ENCODE results near the gene CPLANE2.

CPLANE2 gene

DNA sequence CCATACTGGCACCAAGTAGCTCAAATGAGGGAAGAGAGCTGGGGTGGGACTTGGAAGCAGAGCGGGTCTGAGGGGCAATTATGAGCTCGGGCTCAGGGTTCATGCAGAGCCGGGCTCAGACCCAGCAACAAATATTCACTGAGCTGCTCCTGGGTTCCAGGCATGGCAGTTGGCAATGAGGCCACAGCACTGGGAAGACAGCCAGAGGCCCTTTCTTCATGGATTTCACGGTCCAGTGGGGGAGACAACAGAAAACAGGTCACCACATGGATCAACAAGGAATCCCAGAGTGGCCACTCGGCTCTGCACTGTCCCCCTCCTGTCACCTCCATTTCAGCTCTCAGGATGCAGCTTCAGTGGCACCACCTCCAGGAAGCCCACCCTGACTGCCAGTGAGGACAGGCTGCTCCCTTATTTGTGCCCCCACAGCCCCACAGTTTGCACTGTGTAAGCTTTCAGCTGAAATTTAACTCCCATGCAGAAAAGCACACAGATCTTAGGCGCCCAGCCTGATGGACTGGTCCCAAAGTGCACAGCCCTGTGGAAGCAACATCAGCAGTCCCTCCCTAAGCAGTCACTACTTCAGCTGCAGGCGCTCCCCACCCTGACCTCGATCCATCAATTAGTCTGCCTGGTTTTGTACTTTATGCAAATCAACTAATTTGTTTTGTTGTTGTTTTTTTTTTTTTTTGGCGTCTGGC, 46.9 kb downstream of the CPLANE2 start:
- Histone ChIP-seq H3K27me3 (replicated peaks; ENCODE audit: control insufficient read depth, insufficient read depth, low read length) (no peaks in the 10 kb centered on the region), H3K4me3 (replicated peaks; ENCODE audit: low read depth, low read length) (no peak overlapping the region), H3K36me3 (ENCODE audit: control insufficient read depth, insufficient read depth, low read length) (no peaks in the 10 kb centered on the region)
- no peak for DNase-seq (ENCODE audit: extremely low read depth, insufficient read length)
- TF ChIP-seq, protein P1, sequence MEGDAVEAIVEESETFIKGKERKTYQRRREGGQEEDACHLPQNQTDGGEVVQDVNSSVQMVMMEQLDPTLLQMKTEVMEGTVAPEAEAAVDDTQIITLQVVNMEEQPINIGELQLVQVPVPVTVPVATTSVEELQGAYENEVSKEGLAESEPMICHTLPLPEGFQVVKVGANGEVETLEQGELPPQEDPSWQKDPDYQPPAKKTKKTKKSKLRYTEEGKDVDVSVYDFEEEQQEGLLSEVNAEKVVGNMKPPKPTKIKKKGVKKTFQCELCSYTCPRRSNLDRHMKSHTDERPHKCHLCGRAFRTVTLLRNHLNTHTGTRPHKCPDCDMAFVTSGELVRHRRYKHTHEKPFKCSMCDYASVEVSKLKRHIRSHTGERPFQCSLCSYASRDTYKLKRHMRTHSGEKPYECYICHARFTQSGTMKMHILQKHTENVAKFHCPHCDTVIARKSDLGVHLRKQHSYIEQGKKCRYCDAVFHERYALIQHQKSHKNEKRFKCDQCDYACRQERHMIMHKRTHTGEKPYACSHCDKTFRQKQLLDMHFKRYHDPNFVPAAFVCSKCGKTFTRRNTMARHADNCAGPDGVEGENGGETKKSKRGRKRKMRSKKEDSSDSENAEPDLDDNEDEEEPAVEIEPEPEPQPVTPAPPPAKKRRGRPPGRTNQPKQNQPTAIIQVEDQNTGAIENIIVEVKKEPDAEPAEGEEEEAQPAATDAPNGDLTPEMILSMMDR (IDR thresholded peaks at IDR 0.05; ENCODE audit: insufficient read depth, low read length, poor library complexity, severe bottlenecking) = no peak

DNA sequence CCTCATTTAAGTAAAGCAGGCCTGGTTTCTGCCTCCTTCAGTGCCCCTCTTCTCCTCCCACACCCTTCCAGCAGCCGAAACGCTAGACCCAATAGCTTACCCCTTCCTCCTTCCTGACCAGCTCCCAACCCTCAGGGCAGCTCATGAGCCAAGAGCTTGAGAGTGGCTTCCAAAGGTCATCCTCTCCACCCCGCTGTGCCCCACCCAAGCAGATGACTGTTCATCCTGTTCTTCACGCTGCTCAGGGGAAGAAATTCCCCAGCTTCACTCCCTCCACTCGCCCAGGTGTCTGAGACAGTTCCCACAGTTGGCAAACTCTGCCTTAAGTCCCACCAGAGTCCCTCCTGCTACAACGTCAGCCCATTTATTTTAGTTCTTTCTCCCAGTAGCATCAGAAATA, 48.0 kb downstream of the CPLANE2 start:
- Histone ChIP-seq H3K27me3 (replicated peaks; ENCODE audit: control insufficient read depth, insufficient read depth, low read length) (no peaks in the 10 kb centered on the region), H3K4me3 (replicated peaks; ENCODE audit: low read depth, low read length) (no peak overlapping the region), H3K36me3 (ENCODE audit: control insufficient read depth, insufficient read depth, low read length) (no peaks in the 10 kb centered on the region)
- TF ChIP-seq, protein P1 (IDR thresholded peaks at IDR 0.05; ENCODE audit: insufficient read depth, low read length, poor library complexity, severe bottlenecking) = no peak
- no peak for DNase-seq (ENCODE audit: extremely low read depth, insufficient read length)

- no peaks in the 10 kb centered on the region for H3K36me3 ChIP-seq (ENCODE audit: control insufficient read depth, insufficient read depth, low read length)
- DNase-seq (ENCODE audit: extremely low read depth, insufficient read length) = peak; percentile 64
- TF ChIP-seq, protein P1 (IDR thresholded peaks at IDR 0.05; ENCODE audit: insufficient read depth, low read length, poor library complexity, severe bottlenecking) = peak; percentile 94
Measured at GRCh38 chr1:16187748-16188401, 49.1 kb downstream of the CPLANE2 start.

DNA sequence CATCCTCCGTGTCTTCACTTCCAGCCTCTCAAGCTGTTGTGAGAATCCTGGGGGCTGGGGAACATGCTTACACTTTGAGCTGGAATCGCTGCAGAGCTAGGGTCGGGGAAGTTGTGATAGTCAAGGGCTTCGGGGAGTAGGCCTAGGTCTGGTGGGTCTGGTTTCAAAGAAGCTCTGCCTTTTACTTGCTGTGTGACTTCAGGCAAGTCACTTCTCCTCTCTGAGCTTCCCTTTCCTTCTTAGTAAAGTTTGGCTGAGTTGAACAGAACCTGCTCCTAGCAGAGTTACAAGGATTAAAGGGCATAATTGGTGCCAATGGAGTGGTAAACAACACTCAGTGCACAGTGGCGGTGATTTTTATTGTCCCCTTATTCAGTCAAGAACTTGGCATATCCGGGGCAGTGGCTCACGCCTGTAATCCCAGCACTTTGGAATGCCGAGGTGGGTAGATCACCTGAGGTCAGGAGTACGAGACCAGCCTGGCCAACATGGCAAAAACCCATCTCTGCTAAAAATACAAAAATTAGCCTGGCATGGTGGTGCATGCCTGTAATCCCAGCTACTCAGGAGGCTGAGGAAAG, 50.2 kb downstream of the CPLANE2 start:
- DNase-seq (ENCODE audit: extremely low read depth, insufficient read length) = no peak
- no peaks in the 10 kb centered on the region for H3K27me3 ChIP-seq (replicated peaks; ENCODE audit: control insufficient read depth, insufficient read depth, low read length)
- no peaks in the 10 kb centered on the region for H3K36me3 ChIP-seq (ENCODE audit: control insufficient read depth, insufficient read depth, low read length)
- H3K4me3 ChIP-seq (replicated peaks; ENCODE audit: low read depth, low read length) = no peak overlapping the region
- TF ChIP-seq, protein P1 (IDR thresholded peaks at IDR 0.05; ENCODE audit: insufficient read depth, low read length, poor library complexity, severe bottlenecking) = no peak

More at GRCh38 chr1:16187748-16188401, 49.1 kb downstream of the CPLANE2 start:
- Histone ChIP-seq H3K27me3 (replicated peaks; ENCODE audit: control insufficient read depth, insufficient read depth, low read length) (no peaks in the 10 kb centered on the region), H3K4me3 (replicated peaks; ENCODE audit: low read depth, low read length) (no peak overlapping the region)

DNA sequence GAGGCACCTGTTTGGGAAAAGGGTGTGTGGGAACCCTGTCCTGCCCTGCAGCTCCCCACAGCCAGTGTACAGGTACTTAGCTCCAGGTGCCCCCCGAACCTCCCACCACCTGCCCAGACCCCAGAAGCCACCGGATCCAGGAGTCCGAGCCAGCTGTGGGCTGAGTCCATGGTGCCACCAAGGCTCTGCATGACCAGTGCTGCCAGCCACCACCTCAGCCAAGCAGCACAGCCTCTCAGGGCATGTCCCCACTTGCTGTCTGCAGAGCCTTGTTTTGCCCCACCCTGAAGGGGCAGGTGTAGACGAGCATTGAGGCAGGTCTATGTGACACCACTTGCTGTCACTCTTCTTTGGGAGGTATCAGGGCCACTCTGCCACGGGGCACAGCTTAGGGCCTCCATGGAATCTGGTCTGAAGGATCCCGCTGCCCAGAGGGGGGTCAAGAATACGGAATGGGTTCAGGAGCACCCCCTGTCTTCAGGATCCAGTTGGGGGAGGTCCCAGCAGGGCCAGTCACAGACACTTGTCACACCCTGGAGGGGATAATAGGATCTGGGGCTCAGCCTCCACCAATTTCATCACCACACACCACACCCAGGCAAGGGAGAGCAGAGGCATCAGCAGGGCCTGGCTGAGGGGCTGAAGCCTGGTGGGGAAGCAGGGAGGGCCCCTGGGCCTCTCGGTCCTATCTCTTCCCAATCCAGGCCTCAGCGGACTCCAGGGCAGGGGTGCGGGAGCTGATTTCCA, 52.3 kb downstream of the CPLANE2 start:
- TF ChIP-seq, protein P1 (IDR thresholded peaks at IDR 0.05; ENCODE audit: insufficient read depth, low read length, poor library complexity, severe bottlenecking) = no peak
- Histone ChIP-seq H3K27me3 (replicated peaks; ENCODE audit: control insufficient read depth, insufficient read depth, low read length) (no peaks in the 10 kb centered on the region), H3K36me3 (ENCODE audit: control insufficient read depth, insufficient read depth, low read length) (no peaks in the 10 kb centered on the region), H3K4me3 (replicated peaks; ENCODE audit: low read depth, low read length) (no peak overlapping the region)
- DNase-seq (ENCODE audit: extremely low read depth, insufficient read length) = no peak
